ENCODE measurements around the gene RNASEL.

DNA sequence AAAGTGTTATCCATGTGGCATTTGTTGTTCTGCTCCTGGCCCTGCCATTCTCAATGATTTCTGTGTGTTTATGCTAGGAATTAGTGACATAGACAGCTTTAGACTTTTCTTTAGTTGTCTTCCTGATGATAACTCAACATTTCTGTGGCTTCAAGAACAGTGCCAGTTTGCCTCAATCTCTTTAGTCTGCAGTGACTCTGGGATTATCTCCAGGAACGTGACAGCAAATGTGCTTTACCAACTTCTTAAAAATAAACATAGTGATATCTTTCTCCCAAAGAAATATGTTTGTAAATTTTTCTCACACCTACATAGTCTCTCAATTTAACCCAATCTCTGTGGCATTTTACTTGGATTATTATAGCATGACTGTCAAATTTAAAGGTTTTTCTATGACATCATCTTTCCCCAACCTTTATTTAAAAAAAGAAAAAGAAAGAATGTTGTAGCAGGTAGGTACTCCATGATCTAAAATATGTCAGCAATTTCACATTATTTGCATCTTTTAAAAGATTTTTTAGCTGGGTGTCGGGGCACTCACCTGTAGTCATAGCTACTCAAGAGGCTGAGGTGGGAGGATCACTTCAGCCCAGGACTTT lies 24.6 kb downstream of the RNASEL start:
- TF ChIP-seq POLR2A (IDR thresholded peaks at IDR 0.05; ENCODE audit: low read length) = no peak
- no peak for TF ChIP-seq GATA1 (IDR thresholded peaks at IDR 0.05; ENCODE audit: low read depth, low read length)

Data from erythroblast (primary cell).